OCI-LY1 (cell line): ENCODE measurements around the gene FAM168A.

ENCODE experiments used
- H2AFZ ChIP-seq: fragments of 200-600 bp; sonication (generic), shearing (Covaris generic); 2 replicates; pipeline ENCODE4 v1.6.0; 2014; ENCODE audit warnings: antibody characterized with exemption, mild to moderate bottlenecking, low read length
- H3F3A ChIP-seq: fragments of 200-600 bp; sonication (generic), shearing (Covaris generic); 2 replicates; pipeline ENCODE4 v1.6.0; 2014; ENCODE audit warnings: mild to moderate bottlenecking, antibody characterized with exemption, low read length, moderate library complexity; ENCODE audit not compliant: insufficient read depth
- H3K27ac ChIP-seq: fragments of 200-600 bp; sonication (generic); 2 replicates; pipeline ENCODE4 v1.5.1; 2014; ENCODE audit warnings: low read length, mixed run types, mild to moderate bottlenecking, low read depth; ENCODE audit not compliant: poor library complexity, severe bottlenecking
- H3K27me3 ChIP-seq: fragments of 200-600 bp; sonication (generic); 2 replicates; pipeline ENCODE4 v1.6.0; 2014; ENCODE audit warnings: antibody characterized with exemption, mild to moderate bottlenecking, low read length, moderate library complexity; ENCODE audit not compliant: insufficient read depth
- H3K36me3 ChIP-seq: fragments of 200-600 bp; sonication (generic); 2 replicates; pipeline ENCODE4 v1.6.1; 2014; ENCODE audit warnings: mild to moderate bottlenecking, antibody characterized with exemption, low read length, moderate library complexity, mixed read lengths; ENCODE audit not compliant: insufficient read depth
- H3K4me1 ChIP-seq: fragments of 200-600 bp; sonication (generic); 2 replicates; pipeline ENCODE4 v1.5.1; 2014; ENCODE audit warnings: mild to moderate bottlenecking, low read length, moderate library complexity; ENCODE audit not compliant: insufficient read depth, severe bottlenecking
- H3K4me2 ChIP-seq: fragments of 200-600 bp; sonication (generic), shearing (Covaris generic); 2 replicates; pipeline ENCODE4 v1.6.1; 2014; ENCODE audit warnings: low read length
- H3K4me3 ChIP-seq: fragments of 200-600 bp; sonication (generic); 2 replicates; pipeline ENCODE4 v1.5.1; 2014; ENCODE audit warnings: low read length, low read depth, mild to moderate bottlenecking, mixed read lengths; ENCODE audit not compliant: poor library complexity, severe bottlenecking
- H3K79me2 ChIP-seq: fragments of 200-600 bp; shearing (Covaris generic); 2 replicates; pipeline ENCODE4 v1.6.1; 2016; ENCODE audit warnings: mixed run types, low read length, mixed read lengths; ENCODE audit not compliant: insufficient read depth
- H3K9ac ChIP-seq: fragments of 200-600 bp; sonication (generic), shearing (Covaris generic); 2 replicates; pipeline ENCODE4 v1.6.1; 2014; ENCODE audit warnings: mild to moderate bottlenecking, low read length, mixed read lengths
- H3K9me2 ChIP-seq: fragments of 200-600 bp; sonication (generic), shearing (Covaris generic); 2 replicates; pipeline ENCODE4 v1.6.1; 2014; ENCODE audit warnings: low read depth, mild to moderate bottlenecking, low read length, mixed read lengths
- H3K9me3 ChIP-seq: fragments of 200-600 bp; shearing (Covaris generic); 2 replicates; pipeline ENCODE4 v1.6.1; 2014; ENCODE audit warnings: low read length, mixed read lengths
- H4K20me1 ChIP-seq: fragments of 200-600 bp; sonication (generic), shearing (Covaris generic); 2 replicates; pipeline ENCODE4 v1.6.0; 2016; ENCODE audit warnings: mild to moderate bottlenecking, low read length; ENCODE audit not compliant: insufficient read depth
- EZH2 ChIP-seq: fragments of 200-600 bp; sonication (generic), shearing (Covaris generic); IDR thresholded peaks from 2 replicates; pipeline ENCODE4 v1.8.0; 2017; ENCODE audit warnings: borderline replicate concordance, mixed run types, mild to moderate bottlenecking, antibody characterized with exemption, low read length, moderate library complexity, mixed read lengths
- TF ChIP-seq, protein P1 (sequence below): fragments of 200-600 bp; sonication (generic), shearing (Covaris generic); IDR thresholded peaks from 2 replicates; pipeline ENCODE4 v1.5.1; 2017; ENCODE audit warnings: mild to moderate bottlenecking, antibody characterized with exemption, low read length, moderate library complexity, mixed read lengths

Gene FAM168A

DNA sequence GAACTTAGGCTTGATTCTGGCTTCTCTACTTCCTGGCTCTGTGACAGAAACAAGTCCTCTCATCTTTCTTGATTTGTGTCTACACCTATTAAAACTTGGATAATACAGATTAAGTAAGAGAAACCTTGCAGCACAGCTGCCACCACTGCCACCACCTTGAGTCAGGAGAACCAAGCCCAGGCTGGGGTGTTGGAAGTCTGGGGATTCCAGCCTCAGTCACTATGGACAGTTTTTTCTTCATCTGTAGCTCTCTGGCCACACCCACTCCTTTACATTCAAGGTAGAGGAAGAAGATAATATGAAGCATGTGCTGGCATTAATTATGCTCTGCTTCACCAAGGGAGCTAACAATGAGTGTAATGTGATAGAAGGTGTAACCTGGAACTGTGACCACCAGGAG, 146.0 kb downstream of the FAM168A start:
- no peaks in the 10 kb centered on the region for H3F3A ChIP-seq
- no peaks in the 10 kb centered on the region for H3K36me3 ChIP-seq
- no peak for TF ChIP-seq EZH2
- TF ChIP-seq, protein P1, sequence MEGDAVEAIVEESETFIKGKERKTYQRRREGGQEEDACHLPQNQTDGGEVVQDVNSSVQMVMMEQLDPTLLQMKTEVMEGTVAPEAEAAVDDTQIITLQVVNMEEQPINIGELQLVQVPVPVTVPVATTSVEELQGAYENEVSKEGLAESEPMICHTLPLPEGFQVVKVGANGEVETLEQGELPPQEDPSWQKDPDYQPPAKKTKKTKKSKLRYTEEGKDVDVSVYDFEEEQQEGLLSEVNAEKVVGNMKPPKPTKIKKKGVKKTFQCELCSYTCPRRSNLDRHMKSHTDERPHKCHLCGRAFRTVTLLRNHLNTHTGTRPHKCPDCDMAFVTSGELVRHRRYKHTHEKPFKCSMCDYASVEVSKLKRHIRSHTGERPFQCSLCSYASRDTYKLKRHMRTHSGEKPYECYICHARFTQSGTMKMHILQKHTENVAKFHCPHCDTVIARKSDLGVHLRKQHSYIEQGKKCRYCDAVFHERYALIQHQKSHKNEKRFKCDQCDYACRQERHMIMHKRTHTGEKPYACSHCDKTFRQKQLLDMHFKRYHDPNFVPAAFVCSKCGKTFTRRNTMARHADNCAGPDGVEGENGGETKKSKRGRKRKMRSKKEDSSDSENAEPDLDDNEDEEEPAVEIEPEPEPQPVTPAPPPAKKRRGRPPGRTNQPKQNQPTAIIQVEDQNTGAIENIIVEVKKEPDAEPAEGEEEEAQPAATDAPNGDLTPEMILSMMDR = no peak
- H3K9me3 ChIP-seq = no peaks in the 10 kb centered on the region
- H3K4me1 ChIP-seq = no peaks in the 10 kb centered on the region
- no peak overlapping the region for H3K4me2 ChIP-seq
- H3K9me2 ChIP-seq = no peaks in the 10 kb centered on the region
- H3K27me3 ChIP-seq = no peaks in the 10 kb centered on the region
- no peak overlapping the region for H2AFZ ChIP-seq
- no peaks in the 10 kb centered on the region for H4K20me1 ChIP-seq
- no peak overlapping the region for H3K4me3 ChIP-seq
- H3K9ac ChIP-seq = no peak overlapping the region
- no peaks in the 10 kb centered on the region for H3K79me2 ChIP-seq
- H3K27ac ChIP-seq = no peak overlapping the region

DNA sequence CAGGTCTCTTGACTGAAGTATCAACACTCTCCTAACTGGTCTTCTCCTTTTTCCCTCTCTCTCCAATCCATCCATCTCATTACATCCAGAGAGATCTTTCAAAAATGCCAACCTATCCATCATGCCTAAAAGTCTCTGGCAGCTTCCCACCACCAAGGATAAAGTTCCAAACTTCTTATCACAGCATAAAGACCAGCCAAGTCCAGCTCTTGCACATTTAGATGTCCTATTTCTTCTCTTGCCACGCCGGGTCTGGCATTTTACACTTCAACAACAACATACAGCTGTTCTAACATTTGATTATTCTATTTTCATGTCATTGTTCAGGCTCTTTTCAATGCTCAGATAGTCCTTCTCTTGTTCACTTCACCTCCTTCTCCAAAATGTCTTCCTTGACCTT, 151.1 kb downstream of the FAM168A start:
- H3K36me3 ChIP-seq = no peaks in the 10 kb centered on the region
- no peaks in the 10 kb centered on the region for H3K27me3 ChIP-seq
- no peak overlapping the region for H3K4me2 ChIP-seq
- H2AFZ ChIP-seq = no peak overlapping the region
- no peaks in the 10 kb centered on the region for H3K9me3 ChIP-seq
- no peaks in the 10 kb centered on the region for H3K4me1 ChIP-seq
- H4K20me1 ChIP-seq = no peaks in the 10 kb centered on the region
- no peaks in the 10 kb centered on the region for H3K79me2 ChIP-seq
- H3K4me3 ChIP-seq = no peak overlapping the region
- no peaks in the 10 kb centered on the region for H3F3A ChIP-seq
- no peak for TF ChIP-seq EZH2
- TF ChIP-seq, protein P1 = no peak
- no peak overlapping the region for H3K9ac ChIP-seq
- H3K27ac ChIP-seq = no peak overlapping the region
- no peaks in the 10 kb centered on the region for H3K9me2 ChIP-seq

DNA sequence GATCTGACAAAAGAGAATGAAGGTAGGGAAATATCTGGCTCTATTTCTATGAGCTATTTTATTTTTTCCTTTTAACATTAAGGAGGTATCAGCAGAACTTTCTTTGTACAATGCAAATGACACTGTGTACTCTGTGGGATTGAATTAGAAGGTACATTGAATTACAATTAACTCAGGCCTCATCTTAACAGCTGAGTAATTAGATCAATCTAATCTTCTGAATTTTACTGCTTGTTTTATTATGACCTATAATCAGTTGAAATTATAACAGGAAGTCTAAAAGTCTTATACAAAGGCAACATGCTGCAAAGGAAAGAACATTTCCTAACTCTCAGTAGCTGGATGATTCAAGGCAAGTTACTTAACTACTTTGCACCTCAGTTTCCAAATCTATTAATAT, 151.9 kb downstream of the FAM168A start:
- Histone ChIP-seq H3K27me3 (no peaks in the 10 kb centered on the region), H4K20me1 (no peaks in the 10 kb centered on the region), H3K9ac (no peak overlapping the region), H3K79me2 (no peaks in the 10 kb centered on the region), H3K9me2 (no peaks in the 10 kb centered on the region), H3K9me3 (no peaks in the 10 kb centered on the region), H3K27ac (no peak overlapping the region), H3K36me3 (no peaks in the 10 kb centered on the region), H3K4me3 (no peak overlapping the region), H2AFZ (no peak overlapping the region), H3F3A (no peaks in the 10 kb centered on the region), H3K4me1 (no peaks in the 10 kb centered on the region), H3K4me2 (no peak overlapping the region)
- TF ChIP-seq, protein P1 = no peak
- TF ChIP-seq EZH2 = no peak
